KG1 (cell line): ENCODE data around the gene RNF31.
A peak's percentile ranks its signal among the peaks of the same experiment; 100 is the strongest.
"Not testable (repeated sequence)": the region's sequence is repeated elsewhere in the genome, so short reads cannot be mapped to it uniquely, and the experiment has no call there.

ENCODE experiments used
- DNase-seq: peaks from one replicate; lab custom pipeline; 2025; lab: John Stamatoyannopoulos, UW

RNF31 gene

DNA sequence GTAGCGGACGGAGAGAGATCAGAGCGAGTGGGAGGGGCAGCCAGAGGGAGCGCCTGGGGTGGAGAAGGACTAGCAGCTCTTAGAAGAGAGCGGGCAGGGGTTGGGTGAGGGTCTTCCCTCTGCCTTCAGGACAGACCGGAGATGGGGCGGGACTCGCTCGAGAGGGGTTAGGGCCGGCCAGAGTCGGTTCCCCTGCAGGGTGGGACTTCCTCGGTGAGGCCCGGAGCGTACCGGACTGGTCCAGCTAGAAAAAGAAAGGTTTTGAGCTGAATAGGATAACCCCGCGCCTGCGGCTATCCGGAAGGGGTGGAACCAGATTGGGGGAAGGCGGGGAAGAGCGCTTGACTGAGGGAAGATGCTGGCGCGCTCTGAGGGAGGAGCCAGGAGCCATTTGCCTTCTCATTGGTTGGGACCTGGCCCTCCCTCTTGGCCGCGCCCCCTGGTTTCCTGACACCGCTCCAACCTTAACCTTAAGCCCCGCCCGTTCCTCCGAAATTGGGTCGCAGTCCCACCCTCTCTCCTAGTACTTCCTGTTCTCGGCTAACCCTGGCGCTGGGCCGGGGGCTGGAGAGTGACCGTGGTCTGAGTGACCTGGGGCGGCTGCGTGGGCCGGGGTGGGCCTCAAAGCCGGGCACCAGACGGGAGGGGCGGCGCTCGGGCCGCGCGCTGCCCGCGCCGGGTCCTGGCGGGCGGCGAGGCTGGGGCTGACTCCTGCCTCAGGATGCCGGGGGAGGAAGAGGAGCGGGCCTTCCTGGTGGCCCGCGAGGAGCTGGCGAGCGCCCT, at the start of gene RNF31:
Gene RNF31, plus strand, starts transcription at position 521 of the 783 bp plus-strand sequence. Its CDS starts 201 bp downstream, at position 722.
- peak; percentile 89 for DNase-seq

DNA sequence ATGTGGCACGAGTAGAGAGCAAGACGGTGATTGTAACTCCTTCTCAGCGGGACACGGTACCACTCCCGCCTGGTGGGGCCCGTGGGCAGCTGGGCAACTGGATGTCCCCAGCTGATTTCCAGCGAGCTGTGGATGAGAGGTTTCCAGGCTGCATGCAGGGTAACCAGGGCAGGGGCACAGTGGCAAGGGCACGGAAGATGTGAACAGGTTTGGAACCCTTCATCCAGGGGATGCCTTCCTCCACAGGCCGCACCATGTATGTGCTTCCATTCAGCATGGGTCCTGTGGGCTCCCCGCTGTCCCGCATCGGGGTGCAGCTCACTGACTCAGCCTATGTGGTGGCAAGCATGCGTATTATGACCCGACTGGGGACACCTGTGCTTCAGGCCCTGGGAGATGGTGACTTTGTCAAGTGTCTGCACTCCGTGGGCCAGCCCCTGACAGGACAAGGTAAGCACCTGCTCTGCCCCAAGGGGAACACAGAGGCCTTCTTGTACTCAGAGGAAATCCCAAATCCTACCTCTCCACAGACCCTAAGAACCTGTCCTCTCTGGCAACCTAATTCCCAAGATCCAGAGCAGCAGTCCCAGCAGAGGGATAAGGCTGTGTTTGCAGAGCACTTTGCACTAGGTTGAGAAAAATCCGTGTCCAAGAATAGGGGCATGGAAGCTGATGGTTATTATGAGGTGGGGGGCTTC, 48.9 kb upstream of the RNF31 start:
- DNase-seq = no peak

- DNase-seq = no peak
Measured at GRCh38 chr14:24098927-24099813, 48.1 kb upstream of the RNF31 start.

GRCh38 chr14:24100197-24100981, 46.9 kb upstream of the RNF31 start:
- no peak for DNase-seq

DNA sequence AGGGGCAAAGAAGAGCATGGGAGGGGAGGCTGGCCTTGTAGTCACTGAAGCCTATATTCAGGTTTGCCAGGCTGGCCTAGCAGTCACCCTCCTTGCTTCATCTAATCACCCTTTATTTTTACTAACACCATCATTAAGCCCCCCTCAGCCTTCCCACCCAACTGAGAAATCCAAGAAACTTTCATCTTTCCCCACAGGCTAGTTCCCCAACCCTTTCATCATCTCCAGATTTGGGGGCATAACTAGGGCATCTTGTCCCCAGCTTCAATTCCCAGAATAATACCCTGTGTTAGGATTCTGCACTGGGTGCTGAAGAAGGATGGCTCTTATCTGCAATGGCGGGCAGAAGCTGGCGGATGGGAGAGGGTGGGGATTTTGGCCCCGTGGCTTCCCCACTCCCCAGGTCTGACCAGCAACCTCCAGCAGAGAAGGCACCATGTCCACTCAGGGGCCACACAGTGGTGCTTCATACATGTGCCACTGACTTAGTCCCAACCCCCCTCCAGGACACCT, 46.3 kb upstream of the RNF31 start:
- DNase-seq = no peak

- DNase-seq = no peak
Measured at GRCh38 chr14:24102357-24103048, 44.8 kb upstream of the RNF31 start.

DNA sequence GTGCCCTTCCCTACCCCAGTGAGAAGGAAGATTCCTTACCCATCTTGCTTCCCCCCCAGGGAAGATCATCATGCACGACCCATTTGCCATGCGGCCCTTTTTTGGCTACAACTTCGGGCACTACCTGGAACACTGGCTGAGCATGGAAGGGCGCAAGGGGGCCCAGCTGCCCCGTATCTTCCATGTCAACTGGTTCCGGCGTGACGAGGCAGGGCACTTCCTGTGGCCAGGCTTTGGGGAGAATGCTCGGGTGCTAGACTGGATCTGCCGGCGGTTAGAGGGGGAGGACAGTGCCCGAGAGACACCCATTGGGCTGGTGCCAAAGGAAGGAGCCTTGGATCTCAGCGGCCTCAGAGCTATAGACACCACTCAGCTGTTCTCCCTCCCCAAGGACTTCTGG, 43.8 kb upstream of the RNF31 start:
- no peak for DNase-seq

DNA sequence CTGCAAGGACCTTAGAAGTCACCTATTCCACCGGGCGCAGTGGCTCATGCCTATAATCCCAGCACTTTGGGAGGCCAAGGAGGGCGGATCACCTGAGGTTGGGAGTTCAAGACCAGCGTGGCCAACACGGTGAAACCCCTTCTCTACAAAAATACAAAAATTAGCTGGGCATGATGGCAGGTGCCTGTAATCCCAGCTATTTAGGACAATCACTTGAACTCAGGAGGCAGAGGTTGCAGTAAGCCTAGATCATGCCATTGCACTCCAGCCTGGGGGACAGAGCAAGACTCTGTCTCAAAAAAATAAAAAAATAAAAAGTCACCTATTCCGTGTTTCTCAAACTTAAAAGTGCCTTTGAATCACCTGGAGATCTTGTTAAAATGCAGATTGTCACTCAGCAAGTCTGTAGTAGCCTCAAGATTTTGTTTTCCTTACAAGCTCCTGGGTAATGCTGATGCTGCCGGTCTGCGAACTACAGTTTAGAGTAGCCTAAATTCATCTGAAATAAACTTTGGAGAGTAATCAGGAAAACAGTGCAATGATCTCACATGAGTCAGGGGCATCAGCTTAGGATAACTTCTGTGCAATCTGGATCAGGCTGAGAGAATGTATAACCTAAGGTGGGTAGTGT, 41.6 kb upstream of the RNF31 start:
- DNase-seq = not testable (repeated sequence)

DNA sequence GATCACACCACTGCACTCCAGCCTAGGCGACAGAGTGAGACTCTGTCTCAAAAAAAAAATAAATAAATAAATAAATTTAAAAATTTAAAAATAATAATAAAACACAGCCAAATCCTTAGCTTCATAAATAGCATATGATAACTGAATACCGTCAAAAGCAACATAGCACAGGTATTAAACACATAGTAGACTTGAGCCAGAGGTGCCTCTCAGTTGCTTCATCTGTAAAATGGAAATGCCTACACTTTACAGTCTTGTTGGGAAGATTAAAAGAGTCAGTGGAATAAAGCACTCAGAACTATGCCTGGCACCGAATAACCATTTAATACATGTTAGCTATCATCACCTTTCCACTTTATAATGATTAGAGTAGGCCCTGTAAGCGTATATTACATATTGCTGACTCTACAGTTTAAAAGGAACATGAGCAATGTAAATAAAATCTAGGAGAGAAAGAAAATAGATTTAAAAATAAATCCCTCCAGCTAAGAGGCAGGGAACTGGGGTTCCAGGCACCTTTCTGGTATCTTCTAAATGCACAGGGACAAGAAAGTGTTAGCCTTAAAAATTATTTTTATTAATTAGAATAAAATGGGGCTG, 40.5 kb upstream of the RNF31 start:
- DNase-seq = no peak

DNA sequence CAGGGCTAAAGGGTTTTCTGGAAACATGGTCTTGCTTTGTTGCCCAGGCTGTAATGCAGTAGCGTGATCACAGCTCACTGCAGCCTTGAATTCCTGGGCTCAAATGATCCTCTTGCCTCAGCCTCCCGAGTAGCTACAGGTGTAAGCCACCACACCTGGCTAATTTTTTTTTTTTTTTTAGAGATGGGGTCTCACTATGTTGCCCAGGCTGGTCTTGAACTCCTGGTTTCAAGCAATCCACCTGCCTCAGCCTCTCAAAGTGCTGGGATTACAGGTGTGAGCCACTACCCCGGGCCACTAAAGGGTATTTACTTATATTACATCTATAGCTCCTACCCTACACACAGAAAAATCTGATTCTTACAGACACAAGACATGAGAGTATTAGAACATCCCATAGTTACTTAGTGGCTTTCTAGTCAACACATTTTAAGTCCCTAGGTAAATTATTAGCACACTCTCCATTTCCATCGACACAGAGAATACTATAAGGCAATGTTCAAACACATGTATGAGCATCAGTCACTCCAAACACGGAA, 38.9 kb upstream of the RNF31 start:
- no peak for DNase-seq

- DNase-seq = no peak
Measured at GRCh38 chr14:24110060-24110459, 37.2 kb upstream of the RNF31 start.

GRCh38 chr14:24110523-24110922, 36.8 kb upstream of the RNF31 start:
- DNase-seq = no peak

DNA sequence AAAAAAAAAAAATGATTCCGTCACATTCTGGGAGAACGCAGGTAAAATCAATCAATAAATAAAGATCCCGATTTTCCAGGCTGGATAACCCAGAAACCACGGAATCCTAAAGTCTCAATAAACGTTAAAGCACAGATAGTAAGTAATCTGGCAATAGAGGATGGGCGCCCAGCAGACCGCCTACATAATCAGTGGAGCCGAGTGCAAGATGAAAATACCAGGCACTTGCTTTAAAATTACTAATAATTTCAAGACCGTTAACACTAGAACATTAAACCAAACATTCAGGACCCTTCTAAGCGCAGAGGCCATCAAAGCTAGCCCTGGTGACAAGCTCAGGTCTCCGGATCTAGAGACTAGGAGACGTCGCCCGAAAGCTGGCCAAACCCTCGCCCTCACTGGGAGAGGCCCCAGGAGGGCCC, 33.9 kb upstream of the RNF31 start:
- DNase-seq = no peak

- DNase-seq = no peak
Measured at GRCh38 chr14:24113801-24114531, 33.3 kb upstream of the RNF31 start.

DNA sequence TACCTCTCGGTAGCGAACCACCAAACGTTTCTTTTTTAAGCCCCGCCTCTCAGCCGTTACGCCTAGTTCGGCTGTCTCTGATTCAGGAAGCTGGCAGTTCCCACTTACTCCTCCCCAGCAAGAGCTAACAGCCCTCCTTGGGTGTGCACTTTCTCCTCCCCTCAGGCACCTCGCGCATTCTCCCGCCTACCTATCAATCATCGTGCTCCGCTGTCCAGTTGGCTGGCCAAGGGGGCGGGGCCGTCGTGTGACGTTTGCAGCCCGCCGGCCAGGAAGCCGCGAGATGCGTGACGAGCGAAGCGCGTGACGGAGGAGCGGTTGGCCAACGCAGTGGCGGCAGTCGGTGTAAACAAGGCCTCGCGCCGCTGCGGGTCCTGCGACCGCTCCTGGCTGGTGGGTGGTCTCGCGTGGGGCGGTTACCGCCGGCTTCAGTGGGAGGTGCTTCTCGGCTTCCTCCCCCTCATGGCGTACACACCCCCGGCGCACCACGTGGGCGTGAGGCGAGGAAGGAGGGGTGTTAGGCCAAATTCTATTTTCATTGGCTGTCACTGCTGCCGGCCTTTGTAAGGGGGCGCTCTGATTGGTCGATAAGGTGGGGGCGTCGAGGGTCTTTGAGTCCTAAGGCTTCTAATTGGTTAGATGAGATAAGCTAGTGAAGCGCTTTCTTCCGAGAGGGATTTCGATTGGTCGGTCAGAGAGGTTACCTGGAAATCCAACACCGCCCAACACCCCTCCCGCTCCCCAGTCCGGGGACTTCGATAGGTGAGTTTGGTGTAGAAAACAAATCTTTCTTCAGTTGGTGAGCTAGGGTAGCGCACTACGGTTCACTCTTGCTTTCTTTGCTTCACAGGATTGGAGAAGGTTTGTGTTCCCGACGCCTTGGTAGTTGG, 32.5 kb upstream of the RNF31 start, which contains the start of the genes DCAF11 and NRL:
Gene DCAF11, plus strand, starts transcription at position 246 of the 890 bp plus-strand sequence. CDS start 818 bp downstream, outside the sequence.
Gene NRL, minus strand, starts transcription at position 418 of the 890 bp plus-strand sequence. CDS start 32,101 bp downstream, outside the sequence.
- DNase-seq = peak; percentile 97

DNA sequence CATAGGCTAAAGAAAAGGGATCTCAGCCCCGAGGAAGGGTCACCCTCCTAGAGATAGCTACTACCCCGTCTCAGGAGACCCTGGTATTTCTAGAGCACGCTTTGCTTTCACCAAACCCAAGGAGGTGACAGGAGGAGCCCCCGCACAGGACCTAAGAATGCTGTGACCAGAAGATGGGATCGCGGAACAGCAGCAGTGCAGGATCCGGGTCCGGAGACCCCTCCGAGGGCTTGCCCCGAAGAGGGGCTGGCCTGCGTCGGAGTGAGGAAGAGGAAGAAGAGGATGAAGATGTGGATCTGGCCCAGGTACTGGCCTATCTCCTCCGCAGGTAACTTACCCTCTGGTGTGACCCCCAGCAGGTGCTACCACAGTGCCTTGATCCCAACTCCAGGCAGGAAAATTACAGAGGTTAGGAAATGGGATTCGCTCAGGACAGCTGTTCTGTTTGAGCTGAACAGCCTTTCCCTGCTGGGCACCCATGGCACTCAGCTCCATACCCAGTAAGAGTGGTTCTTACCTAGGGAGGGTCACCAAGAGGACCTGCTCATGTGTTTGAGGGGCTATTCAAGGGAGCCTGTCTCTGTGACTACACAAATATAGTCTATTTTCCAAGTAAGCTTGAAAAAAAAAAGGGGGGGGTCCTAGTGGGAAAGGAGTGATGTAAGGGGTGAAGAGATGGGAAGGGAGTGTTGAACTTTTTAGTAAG, 31.7 kb upstream of the RNF31 start:
- DNase-seq = no peak
